HG03066 (cell line): ENCODE data around the gene PGGT1B.
"Not testable (repeated sequence)": the region's sequence is repeated elsewhere in the genome, so short reads cannot be mapped to it uniquely, and the experiment has no call there.

Experiments used
- ATAC-seq: cut with Tn5 transposase; IDR thresholded peaks from one replicate; pipeline ENCODE4 v1.9.1; 2021; ENCODE audit warnings: low read depth; ENCODE audit not compliant: unreplicated experiment

PGGT1B gene

DNA sequence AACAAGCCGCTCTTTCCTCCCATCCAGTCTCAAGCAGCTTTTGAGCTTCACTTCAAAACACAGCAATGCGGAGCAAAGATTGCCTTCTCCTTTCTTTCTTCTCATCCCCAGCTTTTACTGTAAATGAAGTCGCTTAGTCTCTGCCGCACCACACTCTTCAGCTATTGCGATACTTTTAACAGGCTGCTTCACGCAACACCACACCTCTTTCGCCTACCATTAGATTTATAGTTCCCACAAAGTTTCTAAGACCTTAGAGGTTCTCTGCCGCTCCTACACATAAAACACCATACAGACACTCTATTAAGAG lies 711 bp downstream of the PGGT1B start:
- peak; percentile 38 for ATAC-seq

GRCh38 chr5:115260248-115260647 lies 2.4 kb downstream of the PGGT1B start:
- ATAC-seq: no peak

GRCh38 chr5:115257981-115258380 lies 4.7 kb downstream of the PGGT1B start:
- no peak for ATAC-seq

GRCh38 chr5:115249379-115249778 lies 13.3 kb downstream of the PGGT1B start:
- ATAC-seq: not testable (repeated sequence)

DNA sequence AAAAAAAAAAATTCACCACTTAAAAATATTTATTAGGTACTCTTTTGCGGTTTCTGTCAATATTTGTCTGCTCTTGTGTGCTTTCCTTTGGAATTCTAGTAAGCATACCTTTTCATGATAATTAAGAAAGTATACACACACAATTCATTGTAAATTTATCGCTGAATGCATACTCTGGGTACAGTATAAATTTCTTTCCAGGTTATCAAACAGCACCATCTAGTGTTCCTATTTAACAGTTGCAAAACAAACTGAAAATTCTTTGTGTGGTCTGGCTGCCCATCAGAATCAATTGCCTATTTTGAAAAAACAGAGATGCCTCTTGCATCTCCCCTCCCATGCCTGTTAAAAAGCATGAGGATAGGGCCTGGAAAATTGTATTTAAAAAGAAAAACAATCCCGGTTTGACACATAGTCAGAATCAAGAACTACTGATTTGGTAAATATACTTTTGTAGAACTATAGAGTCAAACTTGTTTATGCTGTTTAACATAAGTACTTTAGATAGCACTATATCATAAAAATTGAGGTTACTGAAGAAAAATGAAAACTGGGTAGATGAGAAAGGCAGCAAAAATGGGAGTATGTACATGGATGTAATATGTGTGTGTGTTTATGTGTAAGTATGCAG lies 16.2 kb downstream of the PGGT1B start:
- peak; percentile 79 for ATAC-seq

DNA sequence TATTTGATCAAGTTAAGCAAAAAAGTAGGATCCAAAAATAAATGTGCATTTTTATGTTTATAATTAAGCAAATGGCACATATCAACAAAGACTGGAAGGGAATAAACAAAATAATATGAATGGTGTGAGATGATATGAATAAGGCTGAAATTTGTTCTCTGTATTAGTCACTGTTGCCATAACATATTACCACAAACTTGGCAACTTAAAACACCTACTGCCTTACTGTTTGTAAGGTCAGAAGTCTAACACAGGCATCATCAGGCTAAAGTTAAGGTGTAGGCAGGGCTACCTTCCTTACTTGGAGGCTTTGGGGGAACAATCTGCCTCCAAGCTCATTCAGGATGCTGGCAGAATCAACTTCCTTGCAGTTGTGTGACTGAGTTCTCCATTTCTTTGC lies 19.3 kb downstream of the PGGT1B start:
- no peak for ATAC-seq

DNA sequence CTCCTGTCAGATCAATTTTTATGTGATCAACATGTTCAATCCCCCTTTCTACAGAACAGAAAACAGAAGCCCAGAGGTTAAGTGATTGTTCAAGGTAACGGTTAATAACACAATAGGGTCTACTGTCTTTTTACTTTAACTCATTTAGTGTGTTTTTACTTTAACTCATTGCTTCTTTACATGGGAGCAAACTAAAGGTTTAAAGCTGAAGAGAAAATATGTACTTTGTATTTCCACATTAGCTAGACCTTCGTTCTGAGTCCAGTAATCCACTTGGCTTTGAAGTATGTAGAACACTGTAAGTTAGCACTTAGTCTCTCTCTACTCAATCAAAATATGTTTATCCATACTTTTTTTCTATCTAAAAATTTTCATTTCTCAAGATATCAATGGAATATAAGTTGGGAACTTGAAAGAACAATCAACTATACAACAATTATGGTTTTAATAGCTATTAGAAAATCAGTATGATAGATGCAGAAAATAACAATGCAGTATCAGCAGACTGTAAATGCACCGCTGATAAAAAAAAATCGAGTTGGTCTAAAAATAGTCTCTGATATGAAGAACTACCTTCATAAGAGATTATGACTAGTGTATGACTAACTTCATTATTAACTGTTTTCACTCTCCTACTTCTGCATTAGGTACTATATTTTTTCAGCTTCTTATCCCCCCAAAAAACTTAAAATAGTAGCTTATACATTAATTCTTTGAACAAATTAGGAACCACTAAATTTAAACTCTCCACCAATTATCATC lies 20.6 kb downstream of the PGGT1B start:
- no peak for ATAC-seq

DNA sequence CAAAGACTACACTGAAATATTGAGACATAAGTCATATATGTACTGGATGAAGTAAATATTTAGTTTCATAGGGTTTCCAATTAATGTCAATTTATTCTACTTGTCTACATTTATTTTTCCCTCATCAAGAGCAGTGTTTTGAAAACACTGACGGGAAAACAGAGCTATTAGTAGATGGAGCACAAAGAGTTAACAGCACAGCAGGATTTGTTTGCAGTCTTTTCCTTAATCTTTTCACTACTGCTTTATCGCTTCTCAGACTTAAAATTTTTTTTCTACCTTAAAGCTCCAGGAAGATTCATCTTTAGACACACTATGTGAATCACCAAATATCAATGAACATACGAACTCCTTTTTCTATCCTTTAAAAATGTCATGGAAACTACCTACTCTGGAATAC lies 25.6 kb downstream of the PGGT1B start:
- no peak for ATAC-seq

GRCh38 chr5:115236599-115236998 lies 26.1 kb downstream of the PGGT1B start:
- ATAC-seq: no peak

GRCh38 chr5:115231598-115231997 lies 31.1 kb downstream of the PGGT1B start:
- ATAC-seq: no peak

DNA sequence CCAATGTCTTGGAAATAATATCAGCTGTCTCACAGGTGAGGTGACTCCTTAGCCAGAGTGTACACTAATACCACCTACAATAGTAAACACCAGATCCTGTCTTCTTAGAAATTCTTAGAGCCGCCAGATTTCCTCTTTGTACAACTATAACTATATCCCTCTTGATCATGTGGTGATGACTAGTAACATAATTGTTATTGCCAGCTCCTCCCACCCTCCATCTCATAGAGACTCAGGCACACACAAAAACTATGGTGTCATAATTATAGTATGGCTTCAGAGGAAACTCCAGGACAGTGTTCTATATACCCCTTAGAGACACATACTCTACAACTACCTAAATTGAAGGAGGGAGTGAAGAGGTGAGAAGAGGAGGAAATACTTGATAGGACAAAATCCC lies 33.1 kb downstream of the PGGT1B start:
- ATAC-seq: no peak

DNA sequence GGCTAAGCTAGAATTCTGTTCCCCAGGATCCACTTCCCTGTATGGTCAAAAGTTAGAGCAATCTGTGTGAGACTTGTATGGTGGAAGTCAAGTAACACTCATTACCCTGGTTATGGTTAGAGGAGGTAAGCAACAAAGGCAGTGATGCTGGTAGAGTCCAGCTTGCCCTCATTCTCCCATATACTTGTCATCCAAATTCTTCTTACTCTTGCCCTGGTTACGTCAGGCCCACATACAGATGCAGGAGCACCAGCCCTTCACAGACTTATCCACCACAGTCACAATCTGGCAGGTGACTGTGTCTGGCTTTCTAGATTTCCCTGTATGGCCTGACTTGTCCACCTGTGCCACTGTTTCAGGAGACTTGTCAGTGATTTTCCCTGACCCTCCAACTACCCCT lies 35.4 kb downstream of the PGGT1B start:
- no peak for ATAC-seq

DNA sequence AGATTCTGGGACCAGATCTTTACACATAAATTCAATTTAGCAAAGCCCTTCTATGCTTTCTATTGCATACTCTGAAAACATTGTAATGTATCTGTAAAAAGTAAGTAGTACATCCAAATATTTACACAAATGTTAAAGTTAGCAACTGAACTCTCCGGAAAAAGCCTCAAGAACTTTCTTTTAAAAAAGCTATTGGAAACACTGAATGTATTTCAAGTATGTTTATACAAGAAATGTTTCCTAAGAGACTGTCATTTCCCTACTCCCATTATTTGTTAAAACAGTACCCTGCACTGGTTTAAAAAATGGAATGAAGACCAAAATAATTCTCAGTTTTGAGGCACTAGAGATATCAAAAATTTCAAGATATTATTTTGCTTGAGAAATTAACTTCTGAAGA lies 48.1 kb downstream of the PGGT1B start:
- no peak for ATAC-seq

GRCh38 chr5:115209279-115209678 lies 53.4 kb downstream of the PGGT1B start:
- peak; percentile 100 for ATAC-seq

DNA sequence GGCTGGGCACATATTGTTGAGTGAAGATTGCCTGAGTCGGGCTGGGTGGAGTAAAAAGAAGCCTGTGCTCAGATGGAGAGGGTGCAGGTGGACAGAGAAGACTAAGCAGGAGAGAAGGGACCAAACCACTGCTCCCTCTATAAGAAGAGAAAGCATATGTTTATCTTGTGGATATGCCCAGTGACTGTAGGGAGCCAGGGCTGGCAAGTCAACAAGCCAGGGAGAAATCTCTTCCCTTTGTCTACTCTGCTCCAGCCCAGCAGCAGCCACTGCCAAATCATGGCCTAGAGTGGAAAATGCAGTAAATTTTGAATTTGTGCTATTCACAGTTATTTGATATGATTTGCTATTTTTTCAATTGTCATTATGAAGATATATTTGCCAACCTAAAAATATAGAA lies 59.7 kb downstream of the PGGT1B start:
- ATAC-seq: no peak

GRCh38 chr5:115196161-115196560 lies 66.5 kb downstream of the PGGT1B start:
- ATAC-seq: no peak

DNA sequence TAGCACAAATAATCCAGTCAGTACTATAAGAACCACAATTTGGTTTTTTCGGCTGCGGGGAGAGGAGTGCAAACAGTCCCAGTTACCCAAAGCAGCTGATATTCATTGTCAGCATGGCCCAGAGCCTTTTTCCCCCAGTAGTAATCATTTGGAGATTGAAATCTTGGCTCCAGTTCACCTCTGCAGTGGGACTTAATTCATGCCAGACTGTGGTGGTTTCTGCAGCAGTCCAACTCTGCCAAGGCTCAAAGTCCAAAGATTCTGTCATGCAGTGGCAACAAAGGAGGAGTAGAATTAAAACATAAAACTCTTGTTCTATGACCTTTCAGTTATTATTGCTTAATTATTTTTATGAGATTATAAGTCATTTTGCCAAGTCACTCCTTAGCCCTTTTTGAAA lies 68.0 kb downstream of the PGGT1B start:
- ATAC-seq: no peak

GRCh38 chr5:115193295-115193694 lies 69.4 kb downstream of the PGGT1B start:
- ATAC-seq: no peak

DNA sequence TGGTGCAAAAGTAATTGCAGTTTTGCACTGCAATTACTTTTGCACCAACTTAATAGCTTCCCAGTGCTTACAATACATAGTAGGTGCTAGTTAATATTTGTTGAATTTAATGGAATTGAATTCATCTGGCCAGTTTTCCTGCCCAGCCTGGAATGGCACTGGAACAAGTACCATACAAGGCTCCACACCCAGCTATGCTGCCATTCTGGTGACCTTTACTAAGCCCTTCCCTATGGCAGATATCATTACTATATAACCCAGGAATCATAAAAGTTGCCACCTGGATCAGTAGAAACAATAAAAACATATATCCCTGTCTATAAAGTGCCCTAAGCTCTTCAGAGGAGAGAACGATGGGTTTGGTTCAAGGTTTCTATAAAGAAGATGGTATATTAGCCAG lies 70.6 kb downstream of the PGGT1B start:
- no peak for ATAC-seq

DNA sequence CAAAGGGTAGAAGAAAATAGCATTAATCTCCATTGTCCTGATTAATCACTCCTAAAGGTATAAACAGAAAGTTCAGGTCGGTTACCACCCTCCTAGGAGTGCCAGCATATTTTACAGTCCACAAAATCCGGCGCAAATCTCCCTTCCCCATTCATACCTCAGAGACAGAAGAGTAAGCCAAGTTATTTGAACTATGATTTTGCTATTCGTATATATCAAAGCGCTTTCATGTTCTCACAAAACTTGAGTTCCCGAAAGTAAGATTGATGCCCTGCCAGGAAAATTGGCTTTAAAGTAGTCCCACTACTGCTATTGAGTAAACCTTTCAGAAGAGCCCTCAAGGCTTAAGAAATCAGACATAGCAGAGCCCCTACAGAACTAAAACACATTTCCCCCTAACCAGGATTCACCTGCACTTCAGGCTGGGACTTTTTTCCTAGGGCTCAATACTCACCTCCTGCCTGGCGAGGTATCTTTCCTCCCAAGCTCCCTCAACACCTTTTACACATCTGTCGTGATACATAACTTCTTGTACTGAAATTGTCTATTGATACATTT lies 71.1 kb downstream of the PGGT1B start:
- ATAC-seq: no peak

DNA sequence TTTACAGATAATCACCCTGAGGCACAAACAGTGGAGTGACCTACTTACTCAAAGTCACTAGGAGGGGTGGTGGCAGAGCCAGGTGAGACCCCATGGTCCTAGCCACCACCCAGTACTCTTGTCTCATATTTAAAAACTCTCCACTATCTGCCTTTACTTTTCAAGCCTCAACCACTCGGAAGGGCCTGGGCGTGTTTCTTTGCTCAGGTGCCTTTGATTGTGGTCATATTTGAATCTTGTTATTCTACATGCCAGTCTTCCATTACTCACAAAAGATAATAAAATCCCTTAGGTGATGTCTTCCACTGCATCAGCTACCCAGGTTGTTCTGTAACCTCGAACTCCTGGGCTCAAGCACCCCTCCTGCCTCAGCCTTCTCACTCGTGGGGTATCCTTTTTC lies 72.3 kb downstream of the PGGT1B start:
- ATAC-seq: no peak

DNA sequence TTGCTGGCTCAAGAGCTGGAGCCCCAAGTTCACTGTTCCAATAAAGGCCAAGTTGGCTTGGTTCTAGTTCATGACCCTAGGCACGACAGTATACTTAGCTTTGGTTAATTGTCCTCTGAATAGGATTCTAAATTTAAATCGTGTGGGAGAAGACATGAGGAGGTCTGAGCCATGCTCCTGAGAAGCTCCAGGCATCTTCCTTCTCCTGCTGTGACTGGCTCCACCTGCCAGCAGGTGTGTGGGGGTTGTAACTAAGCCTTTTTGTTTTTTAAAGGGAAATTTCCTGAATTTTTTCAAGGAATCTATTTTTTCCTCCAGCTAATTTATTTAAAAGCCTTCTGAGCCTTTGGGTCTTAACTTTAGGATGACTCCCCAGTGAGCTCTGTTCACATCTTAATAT lies 72.8 kb downstream of the PGGT1B start:
- no peak for ATAC-seq
